Dedifferentiated amniotic fluid mesenchymal stem cell (primary cell): Measurements from ENCODE around the gene KNDC1.
"Not testable (repeated sequence)": the region's sequence is repeated elsewhere in the genome, so short reads cannot be mapped to it uniquely, and the experiment has no call there.

ENCODE experiments used
- DNase-seq: peaks from one replicate; pipeline ENCODE4 v3.0.0-alpha.2; 2016; ENCODE audit errors: extremely low spot score

KNDC1 gene

DNA sequence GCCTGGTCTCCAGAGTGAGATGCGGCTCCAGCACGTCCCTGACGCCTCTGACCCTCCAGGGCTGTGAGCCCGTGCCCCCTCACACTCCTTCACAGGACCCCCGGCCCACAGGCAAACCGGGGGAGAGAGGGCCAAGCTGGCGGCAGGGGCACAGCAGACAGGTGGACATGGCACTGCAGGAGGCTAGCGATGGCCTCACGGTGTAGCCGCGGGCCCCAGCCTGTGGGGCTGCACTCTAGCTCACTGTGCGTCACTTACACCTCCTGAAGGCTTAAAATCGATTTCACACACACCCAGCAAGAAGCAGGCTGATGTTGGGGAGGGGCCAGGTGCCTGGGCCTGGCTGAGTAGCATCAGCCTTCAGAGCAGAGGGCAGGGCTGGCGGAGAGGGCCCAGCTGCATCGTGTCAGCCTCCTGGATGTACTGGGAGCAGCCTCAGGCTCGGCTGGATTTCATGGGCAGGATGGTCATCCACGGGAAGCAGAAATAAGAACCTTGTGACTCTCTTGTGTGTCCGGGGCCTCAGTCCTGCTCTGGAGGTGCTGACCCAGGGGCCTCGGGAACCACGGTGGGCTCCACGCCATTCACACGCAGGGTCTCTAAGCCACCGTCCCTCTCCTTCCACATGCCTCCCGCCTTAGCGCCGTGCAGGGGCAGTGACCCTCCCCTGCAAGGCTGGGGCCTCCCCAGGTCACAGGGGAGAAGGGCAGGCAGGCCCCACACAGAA is 19.4 kb upstream of the KNDC1 start:
- no peak for DNase-seq

DNA sequence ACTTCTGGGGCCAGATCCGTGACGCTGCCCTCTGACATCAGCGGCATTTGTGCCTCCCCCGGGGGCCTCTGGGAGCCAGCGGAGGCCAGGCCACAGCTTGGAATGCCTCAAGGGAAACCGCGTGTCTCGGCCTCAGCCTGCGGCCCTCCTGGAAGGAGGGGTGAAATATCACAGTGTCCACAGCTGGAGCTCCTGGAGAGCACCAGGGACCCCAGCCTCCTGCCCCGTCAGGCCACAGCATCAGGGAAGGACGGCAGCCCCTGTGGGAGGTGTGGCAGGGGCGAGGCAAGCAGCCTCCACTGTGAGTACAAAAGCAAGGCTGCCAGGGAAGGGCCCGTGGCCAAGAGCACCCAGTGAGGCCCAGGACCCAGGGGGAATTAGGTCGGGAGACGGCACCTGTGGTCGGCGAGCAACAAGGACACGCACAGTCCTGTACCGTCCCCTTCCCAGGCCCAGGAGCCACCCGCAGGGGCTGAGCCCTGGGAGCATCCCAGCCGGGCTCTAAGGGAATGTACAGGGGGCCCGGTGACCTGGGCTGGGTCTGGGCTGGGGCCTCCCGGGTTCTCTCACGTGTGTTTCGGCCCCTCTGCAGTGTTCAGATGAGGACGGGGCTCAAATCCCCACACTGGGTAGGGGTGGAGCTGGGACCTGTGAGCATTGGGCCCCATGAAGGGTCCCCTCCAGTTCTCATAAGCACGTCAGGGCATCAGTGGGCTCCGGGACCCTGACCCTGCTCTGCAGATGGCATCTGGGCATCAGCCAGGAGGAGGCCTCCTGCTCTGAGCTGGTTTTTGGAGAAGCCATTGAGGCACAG is 18.7 kb upstream of the KNDC1 start:
- no peak for DNase-seq

DNA sequence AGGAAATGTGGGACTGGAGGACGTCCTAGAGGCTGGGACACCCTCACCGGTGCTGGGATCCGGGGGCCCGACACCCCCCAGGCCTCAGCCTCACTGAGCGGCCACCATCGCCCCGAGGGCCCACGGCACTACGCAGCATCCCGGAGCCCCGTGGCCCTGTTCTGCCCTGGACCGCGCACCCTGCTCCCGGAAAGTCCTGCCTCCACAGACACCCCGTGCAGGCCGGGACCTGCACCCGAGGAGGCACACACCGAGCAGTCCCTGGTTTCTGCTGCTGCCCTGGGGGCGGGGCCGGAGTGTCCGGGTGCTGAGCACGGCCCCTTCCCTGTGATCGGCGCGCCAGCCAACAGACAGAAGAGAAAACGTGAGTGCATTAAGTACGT is 18.1 kb upstream of the KNDC1 start:
- DNase-seq: no peak

DNA sequence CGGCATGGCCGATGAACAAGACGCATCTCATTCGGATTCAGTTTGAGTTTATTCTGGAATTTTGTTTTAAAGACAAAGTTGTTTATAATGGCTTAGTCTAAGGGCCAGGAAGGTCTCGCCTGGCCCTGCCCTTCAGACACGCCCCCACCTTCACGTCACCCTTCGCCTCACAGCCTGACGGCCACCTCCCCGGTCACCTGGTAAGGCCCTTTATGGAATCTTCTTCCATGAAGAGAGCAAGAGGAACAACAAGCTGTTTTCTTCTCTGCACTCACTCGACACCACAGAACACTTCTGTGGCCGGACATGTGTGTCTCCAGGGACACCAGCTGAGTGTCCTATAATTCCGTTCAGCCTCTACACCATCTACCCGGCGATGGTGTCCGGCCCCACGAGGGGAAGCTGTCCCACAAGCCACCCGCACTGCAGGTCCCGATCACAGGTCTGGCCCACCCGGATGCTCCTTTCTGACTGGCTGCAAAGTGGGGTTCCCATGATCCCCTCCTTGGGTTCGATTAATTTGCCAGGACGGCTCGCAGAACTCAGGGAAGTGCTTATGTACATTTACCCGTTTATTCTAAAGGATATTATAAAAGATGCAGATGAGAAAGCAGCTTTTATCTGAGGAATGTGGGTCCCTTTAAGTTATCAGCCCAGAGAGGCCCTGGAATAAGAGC is 17.4 kb upstream of the KNDC1 start:
- no peak for DNase-seq

DNA sequence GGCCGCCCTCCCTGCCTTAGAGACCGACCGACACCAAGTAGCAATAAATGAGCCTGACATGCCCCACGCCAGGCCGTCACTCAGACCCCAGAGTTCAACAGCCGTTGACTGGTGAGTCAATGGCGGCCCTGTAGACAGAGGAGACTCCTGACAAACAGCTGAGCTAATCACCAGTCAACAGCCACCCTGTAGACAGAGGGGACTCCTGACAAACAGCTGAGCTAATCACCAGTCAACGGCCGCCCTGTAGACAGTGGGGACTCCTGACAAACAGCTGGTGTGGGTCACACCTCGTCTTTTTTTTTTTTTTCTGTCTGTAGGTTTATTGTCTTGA is 16.9 kb upstream of the KNDC1 start:
- DNase-seq: no peak

- no peak for DNase-seq
Observed at GRCh38 chr10:133143546-133143945, 16.5 kb upstream of the KNDC1 start.

GRCh38 chr10:133144771-133145170 is 15.2 kb upstream of the KNDC1 start:
- DNase-seq: no peak

- DNase-seq: no peak
Observed at GRCh38 chr10:133150226-133150625, 9.8 kb upstream of the KNDC1 start.

- DNase-seq: no peak
Observed at GRCh38 chr10:133150656-133151055, 9.4 kb upstream of the KNDC1 start.

- not testable (repeated sequence) for DNase-seq
Observed at GRCh38 chr10:133151071-133151470, 8.9 kb upstream of the KNDC1 start.

- no peak for DNase-seq
Observed at GRCh38 chr10:133151543-133151972, 8.5 kb upstream of the KNDC1 start.

DNA sequence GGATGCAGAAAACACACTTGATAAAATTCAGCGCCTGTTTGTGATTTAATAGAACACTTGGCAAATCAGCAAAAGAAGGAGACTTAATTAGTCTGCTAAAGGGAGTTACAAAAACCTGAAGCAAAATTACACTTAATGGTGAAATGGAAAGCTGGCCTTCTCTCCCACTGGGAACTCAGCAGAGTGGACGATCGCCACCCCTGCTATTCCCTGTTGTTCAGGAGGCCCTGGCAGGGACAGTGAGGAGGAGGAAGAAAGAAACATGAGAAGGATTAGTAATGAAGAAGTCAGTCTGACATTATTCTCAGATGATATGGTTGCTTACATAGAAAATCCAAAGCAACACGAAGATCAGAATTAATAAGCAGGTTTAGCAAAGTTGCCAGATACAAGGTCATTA is 5.6 kb upstream of the KNDC1 start:
- no peak for DNase-seq

GRCh38 chr10:133154996-133155778 is 4.8 kb upstream of the KNDC1 start:
- no peak for DNase-seq

DNA sequence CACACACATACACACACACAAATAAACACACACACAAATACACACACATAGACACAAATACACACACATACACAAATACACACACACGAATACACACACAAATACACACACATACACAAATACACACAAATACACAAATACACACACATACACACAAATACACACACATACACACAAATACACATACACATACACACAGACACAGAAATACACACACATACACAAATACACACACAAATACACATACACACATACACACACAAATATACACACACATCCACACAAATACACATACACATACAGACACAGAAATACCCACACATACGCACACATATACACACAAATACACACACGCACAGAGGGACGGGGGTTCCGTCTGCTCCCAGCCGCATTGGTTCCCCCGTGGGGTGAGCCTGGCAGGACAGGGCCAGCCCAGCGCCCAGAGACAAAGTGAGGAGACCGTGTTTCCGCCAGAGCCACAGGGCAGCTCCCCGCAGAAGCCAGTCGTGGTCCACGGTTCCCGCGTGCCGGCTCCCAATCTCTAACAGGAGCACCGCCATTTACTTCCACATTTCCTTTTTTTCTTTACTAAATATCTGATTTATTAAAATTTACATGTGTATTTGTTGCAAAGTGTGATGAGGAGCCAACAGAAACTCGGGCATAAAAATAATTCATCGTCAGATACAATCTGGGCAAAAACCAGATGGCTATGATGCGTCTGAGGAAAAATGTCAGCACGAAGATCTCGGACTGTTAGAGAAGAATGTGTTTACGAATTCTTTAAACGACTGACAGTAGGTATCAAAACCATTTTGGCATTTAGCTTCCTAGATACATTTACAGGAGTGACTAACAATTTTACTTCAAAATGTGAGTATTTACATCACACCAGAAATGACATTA is 3.1 kb upstream of the KNDC1 start:
- DNase-seq: no peak

DNA sequence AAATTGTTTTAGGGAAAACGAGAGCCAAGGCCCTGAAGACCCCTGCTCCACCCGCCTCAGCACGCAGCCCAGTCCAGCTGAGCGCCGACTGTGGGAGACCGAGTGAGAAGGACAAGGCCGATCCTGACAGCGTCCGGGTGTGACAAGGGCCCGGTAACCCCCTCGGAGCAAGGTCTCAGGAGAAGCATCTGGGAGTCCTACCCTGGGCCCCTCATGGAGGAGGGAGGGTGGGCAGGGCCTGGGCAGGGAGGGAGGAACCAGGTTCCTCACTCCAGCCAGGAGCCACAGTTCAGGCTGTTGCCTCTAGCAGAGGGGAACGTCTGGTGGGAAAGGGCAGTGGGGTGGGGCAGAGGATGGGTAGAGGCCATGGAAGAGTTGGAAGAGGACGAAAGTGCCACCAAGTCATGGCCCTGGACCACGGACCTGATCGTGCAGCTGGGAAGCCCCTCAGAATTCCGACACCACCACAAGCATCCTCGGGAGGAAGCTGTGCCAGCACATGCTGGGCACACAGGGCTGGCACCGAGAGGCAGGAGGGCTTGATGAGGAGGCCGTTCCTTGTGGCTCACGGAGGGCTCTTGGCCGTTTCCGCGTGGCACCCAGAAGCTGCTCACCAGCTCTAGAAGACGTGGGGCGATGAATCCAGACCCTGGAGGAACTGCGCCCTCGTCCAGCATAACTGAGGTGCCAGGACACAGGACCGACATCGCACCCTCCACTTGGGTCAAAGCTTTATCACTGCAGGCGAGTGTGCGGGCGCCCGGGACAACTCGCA is 2.2 kb upstream of the KNDC1 start:
- DNase-seq: no peak

DNA sequence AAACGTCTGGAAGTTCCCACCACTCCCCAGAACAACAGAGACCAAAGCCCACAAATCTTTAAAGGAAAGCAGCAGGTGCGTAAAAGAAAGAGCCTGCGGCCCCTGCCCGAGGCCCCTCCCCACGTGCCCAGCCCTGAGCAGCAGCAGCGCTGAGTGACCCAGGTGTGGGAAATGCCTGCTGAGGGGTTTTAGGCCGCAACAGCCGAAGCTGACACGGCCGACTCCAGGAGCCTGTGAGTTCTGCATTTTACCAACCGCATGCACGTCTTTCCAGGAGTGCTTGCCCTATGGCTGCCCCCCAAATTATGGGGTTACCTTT is 1.6 kb upstream of the KNDC1 start:
- DNase-seq: no peak

GRCh38 chr10:133158756-133159610 is 1.0 kb upstream of the KNDC1 start:
- no peak for DNase-seq

GRCh38 chr10:133159611-133159949 is 439 bp upstream of the KNDC1 start:
- DNase-seq: no peak

DNA sequence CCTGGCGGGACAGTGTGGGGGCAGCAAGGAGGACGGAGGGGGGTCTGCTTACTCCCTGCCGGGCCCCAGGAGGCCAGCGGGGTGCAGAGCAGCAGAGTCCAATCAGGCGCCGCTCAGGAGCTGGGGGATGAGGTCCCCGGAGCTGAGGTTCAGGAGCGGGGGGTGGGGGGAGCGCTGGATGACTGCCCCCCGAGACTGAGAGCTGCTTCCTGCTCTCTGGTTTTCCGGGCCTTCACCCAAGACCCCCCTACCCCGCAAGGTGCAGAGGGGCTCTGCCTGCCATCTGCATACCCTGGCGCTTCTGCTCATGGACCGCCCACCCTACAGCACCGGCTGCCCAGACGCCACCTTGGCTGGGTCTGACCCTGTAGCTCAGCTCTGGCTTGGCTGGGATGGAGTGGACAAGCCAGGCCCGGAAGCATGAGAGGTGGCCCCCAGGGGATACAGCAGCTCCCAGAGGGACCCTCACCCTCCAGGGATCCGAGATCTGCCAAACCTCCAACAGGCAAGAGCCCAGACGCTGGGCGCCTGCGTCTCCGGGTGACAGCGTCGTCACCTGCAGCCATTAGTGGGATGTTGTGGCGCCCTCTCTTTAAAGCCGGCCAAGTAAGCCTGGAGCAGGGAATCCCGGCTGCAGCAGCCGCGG is 930 bp downstream of the KNDC1 start:
- no peak for DNase-seq
